Right atrium auricular region (tissue), 2 donors: ENCODE data around the gene ARSB. TPM values are rescaled to one million over a fixed set of nuclear protein-coding genes. Genes with fewer than 3 reads are reported as not detected.

Experiments
- DNase-seq: peaks from one replicate; pipeline ENCODE4 v3.0.0-alpha.2; 2019; ENCODE audit warnings: low spot score
- H3K27ac ChIP-seq, 2 donors: fragments of 200-600 bp; sonication (generic); 1 replicate in 1 of 2; 2 replicates in 1 of 2; pipeline ENCODE4 v1.5.1; 2016 to 2019
- H3K27me3 ChIP-seq, 2 donors: fragments of 200-600 bp; sonication (generic); one replicate each; pipeline versions ENCODE4 v1.5.1 to v1.6.0; 2017 to 2019
- H3K36me3 ChIP-seq: fragments of 200-600 bp; sonication (generic); one replicate; pipeline ENCODE4 v1.5.1; 2016
- H3K4me1 ChIP-seq, 2 donors: fragments of 200-600 bp; sonication (generic); one replicate each; pipeline versions ENCODE4 v1.5.1 to v1.6.0; 2017 to 2019
- H3K4me3 ChIP-seq, 2 donors: fragments of 200-600 bp; sonication (generic); 1 replicate in 1 of 2; 2 replicates in 1 of 2; pipeline ENCODE4 v1.5.1; 2017 to 2019; ENCODE audit warnings: mild to moderate bottlenecking in 1 of 2, moderate library complexity in 1 of 2
- H3K9me3 ChIP-seq, 2 donors: fragments of 200-600 bp; sonication (generic); one replicate each; pipeline ENCODE4 v1.5.1; 2019
- CTCF ChIP-seq, 2 donors: fragments of 200-600 bp; sonication (generic); IDR thresholded peaks; one replicate each; pipeline ENCODE4 v1.5.1; 2019; ENCODE audit warnings: antibody characterized with exemption in 2 of 2
- total RNA-seq, 2 donors: library from RNA; depleted of rRNA; stranded (reverse); fragments of >200 nt; gene quantifications; one replicate each; pipeline ENCODE4 v1.1.0, GENCODE V29; 2016

The ARSB gene
- total RNA-seq, 2 donors from 2014 or later, result 11.5 to 16.4 TPM

- H3K4me1 ChIP-seq, result no peaks in the 10 kb centered on the region
- H3K27me3 ChIP-seq, result no peaks in the 10 kb centered on the region
- no peaks in the 10 kb centered on the region for H3K36me3 ChIP-seq
- peaks cover 0 to 6% of the 10 kb centered on the region in 2 donors for H3K9me3 ChIP-seq
- DNase-seq, result no peak
- H3K27ac ChIP-seq, result no peak overlapping the region
- TF ChIP-seq CTCF (IDR thresholded peaks at IDR 0.05), result no peak
- H3K4me3 ChIP-seq, result no peak overlapping the region
Measured at GRCh38 chr5:78781611-78782286, 203.4 kb downstream of the ARSB start.

GRCh38 chr5:78779771-78780616 is 205.1 kb downstream of the ARSB start:
- no peaks in the 10 kb centered on the region for H3K4me1 ChIP-seq
- H3K27me3 ChIP-seq, result no peaks in the 10 kb centered on the region
- TF ChIP-seq CTCF (IDR thresholded peaks at IDR 0.05), result no peak
- peak overlapping the region; percentile 38 to 65 for H3K27ac ChIP-seq
- no peaks in the 10 kb centered on the region for H3K36me3 ChIP-seq
- H3K9me3 ChIP-seq, result peaks cover 0 to 7% of the 10 kb centered on the region in 2 donors
- no peak overlapping the region for H3K4me3 ChIP-seq
- DNase-seq, result peak; percentile 75

- peaks cover 0 to 7% of the 10 kb centered on the region in 2 donors for H3K9me3 ChIP-seq
- no peak for TF ChIP-seq CTCF (IDR thresholded peaks at IDR 0.05)
- peak overlapping the region; percentile 38 to 65 for H3K27ac ChIP-seq
- H3K4me3 ChIP-seq, result no peak overlapping the region
- H3K4me1 ChIP-seq, result no peaks in the 10 kb centered on the region
- DNase-seq, result no peak
- H3K36me3 ChIP-seq, result no peaks in the 10 kb centered on the region
- H3K27me3 ChIP-seq, result no peaks in the 10 kb centered on the region
Measured at GRCh38 chr5:78779262-78779661, 205.8 kb downstream of the ARSB start.

GRCh38 chr5:78778538-78778937 is 206.6 kb downstream of the ARSB start:
- TF ChIP-seq CTCF (IDR thresholded peaks at IDR 0.05), result no peak
- H3K4me1 ChIP-seq, result no peaks in the 10 kb centered on the region
- H3K9me3 ChIP-seq, result peaks cover 0 to 7% of the 10 kb centered on the region in 2 donors
- H3K27me3 ChIP-seq, result no peaks in the 10 kb centered on the region
- peak overlapping the region in 1 of 2 donors; percentile 65 for H3K27ac ChIP-seq
- H3K36me3 ChIP-seq, result no peaks in the 10 kb centered on the region
- no peak for DNase-seq
- no peak overlapping the region for H3K4me3 ChIP-seq

- DNase-seq, result no peak
- TF ChIP-seq CTCF (IDR thresholded peaks at IDR 0.05), result no peak
- H3K27ac ChIP-seq, result no peak overlapping the region
- no peak overlapping the region for H3K4me3 ChIP-seq
- no peaks in the 10 kb centered on the region for H3K27me3 ChIP-seq
- no peaks in the 10 kb centered on the region for H3K36me3 ChIP-seq
- H3K9me3 ChIP-seq, result peaks cover 0 to 7% of the 10 kb centered on the region in 2 donors
- no peaks in the 10 kb centered on the region for H3K4me1 ChIP-seq
Measured at GRCh38 chr5:78777901-78778300, 207.2 kb downstream of the ARSB start.
